Measurements from ENCODE around the gene KCTD13. TPM values are rescaled to one million over a fixed set of nuclear protein-coding genes. Genes with fewer than 3 reads are reported as not detected.

KCTD13 gene
- total and polyA plus RNA-seq, 10 of the 15 experiments (the other 5 are each of a cell fraction or from before 2014, with no cell fraction given), result 3.3 to 29.2 (median 12.5) TPM

- TF ChIP-seq IKZF1 (conservative IDR thresholded peaks at IDR 0.05), result peak; percentile 98
- no peak for TF ChIP-seq RELA (IDR thresholded peaks at IDR 0.05; ENCODE audit: borderline replicate concordance, partially characterized antibody)
- no peak for TF ChIP-seq CBX5 (IDR thresholded peaks at IDR 0.05; ENCODE audit: low read depth)
- no peak for TF ChIP-seq ZBED1 (IDR thresholded peaks at IDR 0.05; ENCODE audit: borderline replicate concordance)
These were observed at the start of gene KCTD13 (continued) for GRCh38 chr16:29925781-29926710.

GRCh38 chr16:29975134-29975538, 49.1 kb upstream of the KCTD13 start:
- no peaks in the 10 kb centered on the region; the same call in 2 of the 3 replicates for H3K9me3 ChIP-seq (replicated peaks; ENCODE audit: control insufficient read depth, insufficient read depth, low read length)
- peaks cover 14% of the 10 kb centered on the region in 2 experiments for H3K36me3 ChIP-seq (ENCODE audit: control insufficient read depth in 2 of 2, insufficient read depth in 2 of 2, low read length in 1 of 2)
- peak overlapping the region; percentile 90; the same call in 1 of the 2 replicates for H3K27ac ChIP-seq (ENCODE audit: control insufficient read depth, insufficient read depth)
- ChIA-PET SMC1A (ENCODE audit: uncharacterized antibody, unreplicated experiment) (interaction anchor here (1.1 to 3.2 kb wide), 3 partner anchors 13 to 54 kb away, joined by 3 to 11 read pairs (median 4); partner anchors contain the start of gene TMEM219), POLR2A (interaction anchor here (0.6 to 6.0 kb wide), 5 partner anchors 13 to 272 kb away, joined by 3 to 53 read pairs (median 8); partner anchors contain the start of genes HIRIP3, INO80E and TMEM219), CTCF (interaction anchor here (0.7 to 2.8 kb wide), 8 partner anchors 13 to 167 kb away, joined by 3 to 14 read pairs (median 5); partner anchors contain the start of genes KCTD13 and TMEM219), RAD21 (ENCODE audit: unreplicated experiment) (interaction anchor here (0.5 kb wide), 1 partner anchor 93 kb away, joined by 3 read pairs; no protein-coding TSS in a partner anchor)
- no peaks in the 10 kb centered on the region for H4K20me1 ChIP-seq (ENCODE audit: control insufficient read depth, insufficient read depth)
- ATAC-seq (no peak), DNase-seq (ENCODE audit: low read depth, low spot score) (no peak), FAIRE-seq (no peak)
- H3K9ac ChIP-seq (ENCODE audit: control insufficient read depth, insufficient read depth, low read length), result peak overlapping the region; percentile 86
- in situ Hi-C loops (cut with MboI) (no loop called here), intact Hi-C loops (cut with micrococcal nuclease; ENCODE audit: unreplicated experiment) (no loop called here)
- no peak for TF ChIP-seq NR2C1 (IDR thresholded peaks at IDR 0.05)
- no peak for TF ChIP-seq CTCF (IDR thresholded peaks at IDR 0.05 in 2 of 3, conservative IDR thresholded peaks at IDR 0.05 in 1 of 3; ENCODE audit: control insufficient read depth in 2 of 3, extremely low read depth in 1 of 3, insufficient read depth in 1 of 3, low read depth in 3 of 3, low read length in 3 of 3)
- TF ChIP-seq SMARCA5 (IDR thresholded peaks at IDR 0.05), result peak; percentile 56; the same call in 1 of the 2 replicates
- TF ChIP-seq SUPT20H (IDR thresholded peaks at IDR 0.05; ENCODE audit: borderline replicate concordance, control insufficient read depth, low read depth, low read length), result no peak
- TF ChIP-seq, protein P1, sequence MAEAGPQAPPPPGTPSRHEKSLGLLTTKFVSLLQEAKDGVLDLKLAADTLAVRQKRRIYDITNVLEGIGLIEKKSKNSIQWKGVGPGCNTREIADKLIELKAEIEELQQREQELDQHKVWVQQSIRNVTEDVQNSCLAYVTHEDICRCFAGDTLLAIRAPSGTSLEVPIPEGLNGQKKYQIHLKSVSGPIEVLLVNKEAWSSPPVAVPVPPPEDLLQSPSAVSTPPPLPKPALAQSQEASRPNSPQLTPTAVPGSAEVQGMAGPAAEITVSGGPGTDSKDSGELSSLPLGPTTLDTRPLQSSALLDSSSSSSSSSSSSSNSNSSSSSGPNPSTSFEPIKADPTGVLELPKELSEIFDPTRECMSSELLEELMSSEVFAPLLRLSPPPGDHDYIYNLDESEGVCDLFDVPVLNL (IDR thresholded peaks at IDR 0.05; ENCODE audit: low read depth, low read length), result no peak
- TF ChIP-seq, protein P2, sequence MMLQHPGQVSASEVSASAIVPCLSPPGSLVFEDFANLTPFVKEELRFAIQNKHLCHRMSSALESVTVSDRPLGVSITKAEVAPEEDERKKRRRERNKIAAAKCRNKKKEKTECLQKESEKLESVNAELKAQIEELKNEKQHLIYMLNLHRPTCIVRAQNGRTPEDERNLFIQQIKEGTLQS (IDR thresholded peaks at IDR 0.05; ENCODE audit: borderline replicate concordance, extremely low read depth, low read depth, low read length), result no peak
- peak; percentile 98 for TF ChIP-seq ESRRA (IDR thresholded peaks at IDR 0.05; ENCODE audit: low read length)
- WGBS (ENCODE audit: insufficient coverage, insufficient replicate concordance, low lambda C conversion rate, missing lambda C conversion rate), result 21% methylated on average over 5 of the region's 5 CpGs
- H3K4me1 ChIP-seq (ENCODE audit: control insufficient read depth, insufficient read depth, low read length), result peaks cover 9% of the 10 kb centered on the region
- H2AFZ ChIP-seq (ENCODE audit: control insufficient read depth, low read depth, low read length), result no peak overlapping the region
- peaks cover 37% of the 10 kb centered on the region for H3K79me2 ChIP-seq (ENCODE audit: control insufficient read depth, insufficient read depth, low read length)
- peak overlapping the region; percentile 99 for H3K4me3 ChIP-seq
- no TSS peak for BruUV-seq (replicated peaks)
- H3K27me3 ChIP-seq (replicated peaks in 1 of 2; ENCODE audit: control insufficient read depth in 2 of 2, insufficient read depth in 2 of 2, low read length in 1 of 2), result no peaks in the 10 kb centered on the region
- peak overlapping the region; percentile 91 for H3K4me2 ChIP-seq (ENCODE audit: control insufficient read depth, insufficient read depth)

Data from GM12878 (cell line).